ENCODE data around the gene WDR64.
"Not testable (repeated sequence)": the region's sequence is repeated elsewhere in the genome, so short reads cannot be mapped to it uniquely, and the experiment has no call there.

The WDR64 gene

GRCh38 chr1:241799416-241799815 is 147.3 kb downstream of the WDR64 start:
- DNase-seq (ENCODE audit: low read depth, low spot score), result no peak

GRCh38 chr1:241800640-241801039 is 148.6 kb downstream of the WDR64 start:
- no peak for DNase-seq (ENCODE audit: low read depth, low spot score)

- no peak for DNase-seq (ENCODE audit: low read depth, low spot score)
Observed at GRCh38 chr1:241802863-241803262, 150.8 kb downstream of the WDR64 start.

- not testable (repeated sequence) for DNase-seq (ENCODE audit: low read depth, low spot score)
Observed at GRCh38 chr1:241804706-241805105, 152.6 kb downstream of the WDR64 start.

GRCh38 chr1:241808265-241808664 is 156.2 kb downstream of the WDR64 start:
- DNase-seq (ENCODE audit: low read depth, low spot score), result no peak

- DNase-seq (ENCODE audit: low read depth, low spot score), result no peak
Observed at GRCh38 chr1:241810769-241811405, 158.8 kb downstream of the WDR64 start.

GRCh38 chr1:241813768-241814320 is 161.8 kb downstream of the WDR64 start:
- DNase-seq (ENCODE audit: low read depth, low spot score), result no peak

GRCh38 chr1:241816008-241816407 is 163.9 kb downstream of the WDR64 start:
- DNase-seq (ENCODE audit: low read depth, low spot score), result no peak

- no peak for DNase-seq (ENCODE audit: low read depth, low spot score)
Observed at GRCh38 chr1:241817331-241817792, 165.3 kb downstream of the WDR64 start.

- no peak for DNase-seq (ENCODE audit: low read depth, low spot score)
Observed at GRCh38 chr1:241817956-241818612, 166.0 kb downstream of the WDR64 start.

GRCh38 chr1:241819340-241819866 is 167.3 kb downstream of the WDR64 start:
- DNase-seq (ENCODE audit: low read depth, low spot score), result no peak

- DNase-seq (ENCODE audit: low read depth, low spot score), result no peak
Observed at GRCh38 chr1:241821363-241821762, 169.3 kb downstream of the WDR64 start.

GRCh38 chr1:241822846-241823245 is 170.8 kb downstream of the WDR64 start:
- no peak for DNase-seq (ENCODE audit: low read depth, low spot score)

- DNase-seq (ENCODE audit: low read depth, low spot score), result no peak
Observed at GRCh38 chr1:241823925-241824324, 171.8 kb downstream of the WDR64 start.

- no peak for DNase-seq (ENCODE audit: low read depth, low spot score)
Observed at GRCh38 chr1:241825581-241825980, 173.5 kb downstream of the WDR64 start.

GRCh38 chr1:241826613-241827012 is 174.5 kb downstream of the WDR64 start:
- not testable (repeated sequence) for DNase-seq (ENCODE audit: low read depth, low spot score)

GRCh38 chr1:241827264-241827663 is 175.2 kb downstream of the WDR64 start:
- DNase-seq (ENCODE audit: low read depth, low spot score), result no peak

GRCh38 chr1:241828463-241829021 is 176.5 kb downstream of the WDR64 start:
- DNase-seq (ENCODE audit: low read depth, low spot score), result no peak

GRCh38 chr1:241829468-241829867 is 177.4 kb downstream of the WDR64 start:
- no peak for DNase-seq (ENCODE audit: low read depth, low spot score)

GRCh38 chr1:241834733-241835377 is 182.8 kb downstream of the WDR64 start:
- no peak for DNase-seq (ENCODE audit: low read depth, low spot score)

GRCh38 chr1:241836941-241837340 is 184.9 kb downstream of the WDR64 start:
- DNase-seq (ENCODE audit: low read depth, low spot score), result no peak

- no peak for DNase-seq (ENCODE audit: low read depth, low spot score)
Observed at GRCh38 chr1:241837416-241837815, 185.3 kb downstream of the WDR64 start.

Measured in ELF-1 (cell line).